ENCODE data around the gene CD6. TPM values are rescaled to one million over a fixed set of nuclear protein-coding genes. Genes with fewer than 3 reads are reported as not detected.

Gene CD6
- polyA plus RNA-seq, 1 experiment = not detected

- CTCF ChIA-PET = no interaction called here
- Histone ChIP-seq H3K9me3 (ENCODE audit: control insufficient read depth, insufficient read depth, low read length) (no peaks in the 10 kb centered on the region), H3K27ac (ENCODE audit: low read depth, low read length) (no peak overlapping the region)
Measured at GRCh38 chr11:61025821-61026120, 54.3 kb downstream of the CD6 start.

GRCh38 chr11:61026121-61027031 lies 54.9 kb downstream of the CD6 start:
- CTCF ChIA-PET = no interaction called here
- peaks cover 25% of the 10 kb centered on the region for H3K27me3 ChIP-seq (ENCODE audit: control insufficient read depth, insufficient read depth, low read length)
- TF ChIP-seq CTCF (IDR thresholded peaks at IDR 0.05; ENCODE audit: low read depth, low read length) = no peak
- no peak for DNase-seq (ENCODE audit: low read depth, low spot score)
- H3K27ac ChIP-seq (ENCODE audit: low read depth, low read length) = no peak overlapping the region
- H3K4me3 ChIP-seq (ENCODE audit: low read depth, low read length) = no peak overlapping the region
- no peaks in the 10 kb centered on the region for H3K9me3 ChIP-seq (ENCODE audit: control insufficient read depth, insufficient read depth, low read length)
- POLR2A ChIA-PET = no interaction called here

More at GRCh38 chr11:61025821-61026120, 54.3 kb downstream of the CD6 start:
- no peak for TF ChIP-seq CTCF (IDR thresholded peaks at IDR 0.05; ENCODE audit: low read depth, low read length)
- POLR2A ChIA-PET = no interaction called here
- H3K4me3 ChIP-seq (ENCODE audit: low read depth, low read length) = no peak overlapping the region
- DNase-seq (ENCODE audit: low read depth, low spot score) = no peak
- H3K27me3 ChIP-seq (ENCODE audit: control insufficient read depth, insufficient read depth, low read length) = peaks cover 31% of the 10 kb centered on the region

GRCh38 chr11:61027141-61027840 lies 55.8 kb downstream of the CD6 start:
- POLR2A ChIA-PET = no interaction called here
- Histone ChIP-seq H3K27me3 (ENCODE audit: control insufficient read depth, insufficient read depth, low read length) (peaks cover 21% of the 10 kb centered on the region), H3K9me3 (ENCODE audit: control insufficient read depth, insufficient read depth, low read length) (no peaks in the 10 kb centered on the region), H3K27ac (ENCODE audit: low read depth, low read length) (no peak overlapping the region), H3K4me3 (ENCODE audit: low read depth, low read length) (no peak overlapping the region)
- no peak for TF ChIP-seq CTCF (IDR thresholded peaks at IDR 0.05; ENCODE audit: low read depth, low read length)
- no peak for DNase-seq (ENCODE audit: low read depth, low spot score)
- CTCF ChIA-PET = no interaction called here

- POLR2A ChIA-PET = no interaction called here
Measured at GRCh38 chr11:61028135-61028729, 56.8 kb downstream of the CD6 start.

More at GRCh38 chr11:61028135-61028729, 56.8 kb downstream of the CD6 start:
- Histone ChIP-seq H3K4me3 (ENCODE audit: low read depth, low read length) (no peak overlapping the region), H3K27ac (ENCODE audit: low read depth, low read length) (no peak overlapping the region), H3K27me3 (ENCODE audit: control insufficient read depth, insufficient read depth, low read length) (peaks cover 18% of the 10 kb centered on the region), H3K9me3 (ENCODE audit: control insufficient read depth, insufficient read depth, low read length) (no peaks in the 10 kb centered on the region)
- TF ChIP-seq CTCF (IDR thresholded peaks at IDR 0.05; ENCODE audit: low read depth, low read length) = no peak
- CTCF ChIA-PET = no interaction called here
- DNase-seq (ENCODE audit: low read depth, low spot score) = no peak
